Gastrocnemius medialis (tissue), 4 donors: ENCODE data around the gene EIF2S3.

Experiments used
- POLR2A ChIP-seq, 2 donors: fragments of 450-650 bp; IDR thresholded peaks; one replicate each; pipeline ENCODE4 v1.6.1; 2017; ENCODE audit warnings: antibody characterized with exemption in 2 of 2, mild to moderate bottlenecking in 2 of 2, moderate library complexity in 2 of 2
- TF ChIP-seq, protein P1 (sequence below), 5 experiments: fragments of 450-650 bp in 3 of 5; fragments of 200-600 bp in 2 of 5; sonication (generic) in 2 of 5; IDR thresholded peaks in 4 of 5; conservative IDR thresholded peaks in 1 of 5; 1 replicate in 4 of 5; 2 replicates in 1 of 5; pipeline ENCODE4 v1.5.1; 2016 to 2019; ENCODE audit warnings: antibody characterized with exemption in 5 of 5, mild to moderate bottlenecking in 3 of 5, moderate library complexity in 3 of 5

DNA sequence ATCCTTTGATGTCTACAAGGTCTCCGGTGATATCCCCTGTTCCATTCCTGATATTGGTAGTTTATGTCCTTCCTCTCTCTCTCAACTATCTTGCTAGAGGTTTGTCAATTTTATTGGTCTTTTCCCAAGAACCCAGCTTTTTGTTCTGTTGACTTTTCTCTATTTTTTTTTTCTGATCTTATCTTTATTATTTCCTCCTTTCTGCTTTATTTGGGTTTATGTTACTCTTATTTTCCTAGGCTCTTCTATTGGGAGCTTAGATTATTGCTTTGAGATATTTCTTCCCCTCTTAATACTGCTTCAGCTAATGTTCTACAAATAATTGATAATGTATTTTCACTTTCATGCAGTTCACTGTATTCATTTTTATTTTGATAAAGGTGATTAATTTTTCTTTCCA lies 44.2 kb downstream of the EIF2S3 start:
- TF ChIP-seq, protein P1, sequence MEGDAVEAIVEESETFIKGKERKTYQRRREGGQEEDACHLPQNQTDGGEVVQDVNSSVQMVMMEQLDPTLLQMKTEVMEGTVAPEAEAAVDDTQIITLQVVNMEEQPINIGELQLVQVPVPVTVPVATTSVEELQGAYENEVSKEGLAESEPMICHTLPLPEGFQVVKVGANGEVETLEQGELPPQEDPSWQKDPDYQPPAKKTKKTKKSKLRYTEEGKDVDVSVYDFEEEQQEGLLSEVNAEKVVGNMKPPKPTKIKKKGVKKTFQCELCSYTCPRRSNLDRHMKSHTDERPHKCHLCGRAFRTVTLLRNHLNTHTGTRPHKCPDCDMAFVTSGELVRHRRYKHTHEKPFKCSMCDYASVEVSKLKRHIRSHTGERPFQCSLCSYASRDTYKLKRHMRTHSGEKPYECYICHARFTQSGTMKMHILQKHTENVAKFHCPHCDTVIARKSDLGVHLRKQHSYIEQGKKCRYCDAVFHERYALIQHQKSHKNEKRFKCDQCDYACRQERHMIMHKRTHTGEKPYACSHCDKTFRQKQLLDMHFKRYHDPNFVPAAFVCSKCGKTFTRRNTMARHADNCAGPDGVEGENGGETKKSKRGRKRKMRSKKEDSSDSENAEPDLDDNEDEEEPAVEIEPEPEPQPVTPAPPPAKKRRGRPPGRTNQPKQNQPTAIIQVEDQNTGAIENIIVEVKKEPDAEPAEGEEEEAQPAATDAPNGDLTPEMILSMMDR (IDR thresholded peaks at IDR 0.05 in 4 of 5, conservative IDR thresholded peaks at IDR 0.05 in 1 of 5), result no peak
- no peak for TF ChIP-seq POLR2A (IDR thresholded peaks at IDR 0.05)
